Osteoblast (primary cell): ENCODE measurements around the gene FBLN1. TPM values are rescaled to one million over a fixed set of nuclear protein-coding genes. Genes with fewer than 3 reads are reported as not detected.

Source experiments
- DNase-seq: peaks from one replicate; pipeline ENCODE4 v3.0.0; 2011; ENCODE audit warnings: low spot score, mixed read lengths; ENCODE audit not compliant: insufficient read length; ENCODE audit errors: missing footprints
- H2AFZ ChIP-seq: 2 replicates; pipeline ENCODE4 v1.6.0; 2011; ENCODE audit warnings: mild to moderate bottlenecking, low read length
- H3K27ac ChIP-seq: 2 replicates; pipeline ENCODE4 v1.5.1; 2011; ENCODE audit warnings: mild to moderate bottlenecking, low read depth, low read length, moderate library complexity
- H3K27me3 ChIP-seq: 2 replicates; pipeline ENCODE4 v1.6.0; 2012; ENCODE audit warnings: mild to moderate bottlenecking, control low read depth, inconsistent platforms, low read length, moderate library complexity; ENCODE audit not compliant: insufficient read depth
- H3K36me3 ChIP-seq: 2 replicates; pipeline ENCODE4 v1.5.1; 2011; ENCODE audit warnings: mild to moderate bottlenecking, low read length, control low read depth, moderate library complexity; ENCODE audit not compliant: insufficient read depth
- H3K4me1 ChIP-seq: 2 replicates; pipeline ENCODE4 v1.5.1; 2011; ENCODE audit warnings: mild to moderate bottlenecking, low read length, control low read depth, moderate library complexity; ENCODE audit not compliant: insufficient read depth
- H3K4me2 ChIP-seq: 2 replicates; pipeline ENCODE4 v1.6.0; 2011; ENCODE audit warnings: mild to moderate bottlenecking, low read length; ENCODE audit not compliant: insufficient read depth
- H3K4me3 ChIP-seq: fragments of 200-600 bp; sonication (generic); 3 replicates; pipeline ENCODE4 v1.5.1; 2012; ENCODE audit warnings: mild to moderate bottlenecking, low read length, inconsistent platforms; ENCODE audit not compliant: insufficient read depth
- H3K79me2 ChIP-seq: 2 replicates; pipeline ENCODE4 v1.6.0; 2012; ENCODE audit warnings: mild to moderate bottlenecking, low read length, control low read depth, inconsistent platforms; ENCODE audit not compliant: insufficient read depth
- H3K9me3 ChIP-seq: 2 replicates; pipeline ENCODE4 v1.5.1; 2011; ENCODE audit warnings: low read depth, low read length, control low read depth
- H4K20me1 ChIP-seq: 2 replicates; pipeline ENCODE4 v1.6.0; 2012; ENCODE audit warnings: mild to moderate bottlenecking, low read length, control low read depth; ENCODE audit not compliant: insufficient read depth
- CTCF ChIP-seq: IDR thresholded peaks from 2 replicates; pipeline ENCODE4 v1.5.1; 2011; ENCODE audit warnings: mild to moderate bottlenecking, low read depth, low read length, moderate library complexity; ENCODE audit errors: extremely low read depth
- total RNA-seq: library from RNA; depleted of rRNA; stranded (reverse); fragments of >200 nt; gene quantifications from 2 replicates; pipeline ENCODE4 v1.2.3, GENCODE V29; 2012

FBLN1 gene
- total RNA-seq, 1 donor, result 88.3 TPM

GRCh38 chr22:45475851-45476514, 26.7 kb upstream of the FBLN1 start:
- Histone ChIP-seq H3K79me2 (no peaks in the 10 kb centered on the region), H2AFZ (peak overlapping the region; percentile 45), H4K20me1 (no peaks in the 10 kb centered on the region), H3K36me3 (no peaks in the 10 kb centered on the region), H3K27me3 (no peaks in the 10 kb centered on the region), H3K4me3 (no peak overlapping the region), H3K9me3 (no peaks in the 10 kb centered on the region), H3K27ac (no peak overlapping the region), H3K4me1 (peaks cover 21% of the 10 kb centered on the region), H3K4me2 (no peak overlapping the region)
- DNase-seq, result peak; percentile 30
- TF ChIP-seq CTCF, result no peak

DNA sequence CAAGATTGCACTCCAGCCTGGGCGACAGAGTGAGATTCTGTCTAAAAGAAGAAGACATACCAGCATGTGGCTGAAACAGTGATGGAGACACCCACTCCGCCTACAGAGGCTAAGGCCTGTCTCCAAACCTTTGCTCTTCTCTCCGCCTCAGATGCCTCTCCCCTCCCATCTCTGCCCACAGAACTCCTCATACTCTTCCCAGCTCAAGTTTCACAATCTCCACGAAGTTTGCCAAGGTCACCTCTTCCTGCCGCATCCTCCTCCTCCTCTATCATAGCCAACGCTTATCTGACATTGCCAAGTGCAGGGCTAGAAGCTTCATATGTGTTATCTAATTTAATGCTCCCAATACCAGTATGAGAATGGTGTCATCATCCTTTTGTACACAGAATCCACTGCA, 25.9 kb upstream of the FBLN1 start:
- H3K4me1 ChIP-seq, result peaks cover 23% of the 10 kb centered on the region
- H3K4me3 ChIP-seq, result no peak overlapping the region
- TF ChIP-seq CTCF, result no peak
- H4K20me1 ChIP-seq, result no peaks in the 10 kb centered on the region
- no peak overlapping the region for H3K27ac ChIP-seq
- H2AFZ ChIP-seq, result no peak overlapping the region
- H3K9me3 ChIP-seq, result no peaks in the 10 kb centered on the region
- no peaks in the 10 kb centered on the region for H3K27me3 ChIP-seq
- H3K4me2 ChIP-seq, result no peak overlapping the region
- no peaks in the 10 kb centered on the region for H3K79me2 ChIP-seq
- DNase-seq, result peak; percentile 56
- H3K36me3 ChIP-seq, result no peaks in the 10 kb centered on the region

DNA sequence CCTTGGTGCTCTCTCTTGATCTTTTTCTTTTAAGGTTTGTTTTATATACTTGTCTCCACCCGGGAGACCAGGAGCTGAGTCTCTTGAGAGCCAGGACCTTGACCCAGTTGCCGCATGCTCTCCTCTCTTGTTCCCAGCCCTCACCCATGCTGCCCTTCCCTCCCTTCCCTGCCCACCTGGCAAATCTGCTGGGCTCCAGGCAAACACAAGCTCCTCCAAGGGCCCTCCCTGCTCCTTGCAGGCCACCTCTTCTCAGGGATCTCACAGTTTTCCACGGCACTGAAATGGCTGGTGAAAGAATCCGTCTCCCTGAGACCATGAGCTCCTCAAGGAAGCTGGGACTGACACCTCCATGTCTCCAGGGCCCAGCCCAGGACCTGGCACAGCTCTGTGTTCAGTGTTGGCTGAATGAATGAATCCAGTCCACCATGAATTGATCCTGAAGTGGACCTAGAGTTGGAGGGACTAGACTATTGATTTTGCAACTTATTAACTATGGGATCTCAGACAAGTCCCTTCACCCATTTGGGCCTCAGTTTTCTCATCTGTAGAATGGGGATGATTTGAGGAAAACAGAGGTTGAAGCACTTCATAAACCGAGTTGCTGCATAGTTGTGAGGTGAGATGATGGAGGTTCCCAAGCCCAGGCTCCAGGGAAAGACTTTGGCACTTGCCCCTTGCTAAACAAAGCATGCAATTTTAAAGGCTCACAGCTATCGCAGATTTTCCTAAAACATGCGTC, 25.1 kb upstream of the FBLN1 start:
- Histone ChIP-seq H3K36me3 (no peaks in the 10 kb centered on the region), H3K4me1 (peaks cover 23% of the 10 kb centered on the region), H3K9me3 (no peaks in the 10 kb centered on the region), H3K27me3 (no peaks in the 10 kb centered on the region), H3K4me2 (no peak overlapping the region), H3K27ac (peak overlapping the region; percentile 37), H4K20me1 (no peaks in the 10 kb centered on the region), H3K4me3 (no peak overlapping the region), H2AFZ (no peak overlapping the region), H3K79me2 (no peaks in the 10 kb centered on the region)
- DNase-seq, result no peak
- no peak for TF ChIP-seq CTCF

GRCh38 chr22:45478108-45478771, 24.4 kb upstream of the FBLN1 start:
- Histone ChIP-seq H2AFZ (no peak overlapping the region), H3K4me1 (peaks cover 23% of the 10 kb centered on the region), H3K27ac (peak overlapping the region; percentile 39), H3K79me2 (no peaks in the 10 kb centered on the region), H3K9me3 (no peaks in the 10 kb centered on the region), H3K4me3 (no peak overlapping the region), H4K20me1 (no peaks in the 10 kb centered on the region), H3K4me2 (no peak overlapping the region), H3K36me3 (no peaks in the 10 kb centered on the region), H3K27me3 (no peaks in the 10 kb centered on the region)
- DNase-seq, result peak; percentile 95
- no peak for TF ChIP-seq CTCF
